Measurements from ENCODE around the gene TNS1. TPM values are rescaled to one million over a fixed set of nuclear protein-coding genes. Genes with fewer than 3 reads are reported as not detected.

The TNS1 gene
- total RNA-seq, 2 donors from 2014 or later: 436 to 508 TPM

- intact Hi-C loops (cut with DNase I): no loop called here
- DNase-seq (no peak), ATAC-seq (peak; percentile 16 to 19)
These were observed 49.7 kb downstream of the TNS1 start for GRCh38 chr2:217953011-217953481.

- intact Hi-C loops (cut with DNase I): no loop called here
- DNase-seq (no peak), ATAC-seq (no peak)
These were observed 50.4 kb downstream of the TNS1 start for GRCh38 chr2:217952409-217952808.

- intact Hi-C loops (cut with DNase I): no loop called here
- DNase-seq: no peak
- ATAC-seq: no peak
These were observed 51.1 kb downstream of the TNS1 start for GRCh38 chr2:217951521-217952247.

- DNase-seq: no peak
- intact Hi-C loops (cut with DNase I): no loop called here
- no peak for ATAC-seq
These were observed 51.7 kb downstream of the TNS1 start for GRCh38 chr2:217951091-217951490.

GRCh38 chr2:217950401-217950871 is 52.4 kb downstream of the TNS1 start:
- intact Hi-C loops (cut with DNase I): no loop called here
- ATAC-seq (peak in 1 of 2 donors; percentile 2), DNase-seq (no peak)

GRCh38 chr2:217949447-217949846 is 53.3 kb downstream of the TNS1 start:
- intact Hi-C loops (cut with DNase I): no loop called here
- ATAC-seq: peak in 1 of 2 donors; percentile 4
- no peak for DNase-seq

- intact Hi-C loops (cut with DNase I): no loop called here
- DNase-seq (no peak), ATAC-seq (no peak)
These were observed 53.9 kb downstream of the TNS1 start for GRCh38 chr2:217948897-217949296.

GRCh38 chr2:217948351-217948791 is 54.4 kb downstream of the TNS1 start:
- intact Hi-C loops (cut with DNase I): no loop called here
- ATAC-seq (no peak), DNase-seq (no peak)

GRCh38 chr2:217947383-217948350 is 55.1 kb downstream of the TNS1 start:
- intact Hi-C loops (cut with DNase I): no loop called here
- no peak for ATAC-seq
- no peak for DNase-seq

- DNase-seq: no peak
- intact Hi-C loops (cut with DNase I): no loop called here
- no peak for ATAC-seq
These were observed 56.7 kb downstream of the TNS1 start for GRCh38 chr2:217946051-217946450.

- ATAC-seq: no peak
- intact Hi-C loops (cut with DNase I): loop anchor here (2.0 kb wide), 1 partner anchor 43 kb away; no protein-coding TSS in a partner anchor
These were observed 57.3 kb downstream of the TNS1 start for GRCh38 chr2:217945530-217945929.

GRCh38 chr2:217944923-217945322 is 57.9 kb downstream of the TNS1 start:
- intact Hi-C loops (cut with DNase I): loop anchor here (2.0 to 5.0 kb wide), 2 partner anchors 43 to 44 kb away; no protein-coding TSS in a partner anchor
- peak; percentile 6 for DNase-seq
- ATAC-seq: no peak

More at GRCh38 chr2:217945530-217945929, 57.3 kb downstream of the TNS1 start:
- peak; percentile 0 for DNase-seq

- no peak for DNase-seq
- no peak for ATAC-seq
- intact Hi-C loops (cut with DNase I): loop anchor here (2.0 to 5.0 kb wide), 2 partner anchors 42 to 44 kb away; no protein-coding TSS in a partner anchor
These were observed 58.4 kb downstream of the TNS1 start for GRCh38 chr2:217944366-217944765.

GRCh38 chr2:217943446-217944321 is 59.1 kb downstream of the TNS1 start:
- DNase-seq: peak; percentile 88
- intact Hi-C loops (cut with DNase I): loop anchor here (2.0 to 5.0 kb wide), 2 partner anchors 41 to 45 kb away; no protein-coding TSS in a partner anchor
- ATAC-seq: peak; percentile 89 to 91

GRCh38 chr2:217942731-217943335 is 60.0 kb downstream of the TNS1 start:
- intact Hi-C loops (cut with DNase I): loop anchor here (5.0 kb wide), 1 partner anchor 41 kb away; no protein-coding TSS in a partner anchor
- DNase-seq (peak; percentile 27), ATAC-seq (peak; percentile 1 to 2)

- DNase-seq (no peak), ATAC-seq (peak; percentile 2 to 10)
- intact Hi-C loops (cut with DNase I): loop anchor here (5.0 kb wide), 1 partner anchor 40 kb away; no protein-coding TSS in a partner anchor
These were observed 60.7 kb downstream of the TNS1 start for GRCh38 chr2:217941886-217942728.

- peak; percentile 55 for DNase-seq
- no peak for ATAC-seq
- intact Hi-C loops (cut with DNase I): loop anchor here (5.0 kb wide), 1 partner anchor 39 kb away; no protein-coding TSS in a partner anchor
These were observed 61.5 kb downstream of the TNS1 start for GRCh38 chr2:217941339-217941738.
